ENCODE measurements around the gene PTGFRN.

Gene PTGFRN

DNA sequence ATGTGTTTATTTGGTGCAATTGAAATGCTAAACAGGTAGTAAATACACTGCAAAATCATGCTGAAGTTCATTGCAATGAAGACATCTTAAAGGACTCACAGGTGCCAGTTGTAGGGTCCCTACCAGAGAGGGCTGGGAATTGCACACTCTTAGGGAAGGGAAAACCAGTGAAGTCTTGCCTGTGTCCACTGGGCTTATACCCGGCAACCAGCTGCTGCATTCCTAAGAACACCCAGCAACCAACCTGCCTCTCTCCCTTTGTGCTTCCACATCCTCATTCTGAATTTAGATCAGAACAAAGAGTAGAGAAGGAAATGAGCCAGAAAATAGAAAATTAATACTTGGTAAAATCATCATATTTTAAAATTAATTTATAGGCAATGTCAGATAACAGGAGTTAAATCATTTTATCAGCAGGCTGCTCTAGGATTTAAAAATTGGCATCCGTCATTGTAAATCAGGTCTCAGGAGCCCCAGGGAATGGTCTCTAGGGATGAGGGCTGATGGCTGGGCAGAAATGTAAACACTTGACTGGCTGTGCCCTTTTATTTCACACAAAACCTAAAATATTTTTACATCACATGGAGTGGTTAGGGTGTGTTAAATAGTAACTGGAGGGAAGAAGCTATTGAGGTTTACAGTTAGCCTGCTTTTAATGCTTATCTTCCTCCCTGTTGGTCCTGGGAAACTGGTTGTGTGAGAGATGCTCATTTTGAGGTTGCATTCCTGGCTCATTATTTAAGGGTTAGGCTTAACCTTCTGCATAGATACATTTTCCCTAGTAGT is 31.3 kb downstream of the PTGFRN start:
- DNase-seq (ENCODE audit: extremely low read depth in 1 of 2, low read depth in 1 of 2): no peak

- no peak for DNase-seq (ENCODE audit: extremely low read depth in 1 of 2, low read depth in 1 of 2)
Measured at GRCh38 chr1:116941670-116942069, 32.0 kb downstream of the PTGFRN start.

- no peak for DNase-seq (ENCODE audit: extremely low read depth in 1 of 2, low read depth in 1 of 2)
Measured at GRCh38 chr1:116942344-116942743, 32.6 kb downstream of the PTGFRN start.

DNA sequence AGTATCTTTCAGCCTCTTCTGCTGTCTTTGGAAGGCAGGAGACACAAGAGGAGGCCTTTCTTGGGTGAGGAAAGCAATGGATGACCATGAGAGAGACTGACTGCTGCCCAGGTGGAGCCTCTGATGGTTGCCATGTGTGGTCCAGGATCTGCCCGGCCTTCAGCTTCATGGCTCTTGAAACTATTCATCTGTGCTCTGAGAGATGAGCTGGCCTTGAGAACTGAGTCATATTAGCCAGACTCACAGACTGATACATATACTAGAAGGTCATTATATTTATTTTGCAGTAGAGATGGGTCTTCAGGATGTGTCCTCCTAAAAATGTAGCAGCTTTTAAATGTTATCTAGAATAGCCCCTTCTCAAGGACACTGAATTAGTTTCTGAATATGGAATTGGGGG is 33.7 kb downstream of the PTGFRN start:
- no peak for DNase-seq (ENCODE audit: extremely low read depth in 1 of 2, low read depth in 1 of 2)

- no peak for DNase-seq (ENCODE audit: extremely low read depth in 1 of 2, low read depth in 1 of 2)
Measured at GRCh38 chr1:116944613-116945012, 34.9 kb downstream of the PTGFRN start.

DNA sequence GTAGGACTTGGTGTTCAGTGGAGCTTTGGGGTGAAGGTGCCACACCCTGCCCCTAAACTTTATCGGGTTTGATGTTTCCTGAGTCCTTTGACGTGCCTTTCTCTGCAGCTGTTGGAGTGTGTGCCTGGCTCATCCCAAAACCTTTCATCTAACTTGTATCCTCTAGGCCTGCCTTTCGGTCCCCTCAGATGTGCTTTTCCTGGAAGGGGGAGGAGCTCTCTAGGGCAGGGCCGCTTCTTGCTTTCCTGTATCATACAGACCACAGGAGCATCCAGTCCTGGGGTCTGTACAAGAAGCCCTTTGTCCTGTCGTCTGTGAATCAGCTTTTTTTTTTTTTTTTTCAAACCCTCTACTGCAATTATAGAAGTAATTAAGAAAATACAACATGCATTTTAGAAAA is 35.7 kb downstream of the PTGFRN start:
- DNase-seq (ENCODE audit: extremely low read depth in 1 of 2, low read depth in 1 of 2): no peak

- no peak for DNase-seq (ENCODE audit: extremely low read depth in 1 of 2, low read depth in 1 of 2)
Measured at GRCh38 chr1:116945996-116946395, 36.3 kb downstream of the PTGFRN start.

DNA sequence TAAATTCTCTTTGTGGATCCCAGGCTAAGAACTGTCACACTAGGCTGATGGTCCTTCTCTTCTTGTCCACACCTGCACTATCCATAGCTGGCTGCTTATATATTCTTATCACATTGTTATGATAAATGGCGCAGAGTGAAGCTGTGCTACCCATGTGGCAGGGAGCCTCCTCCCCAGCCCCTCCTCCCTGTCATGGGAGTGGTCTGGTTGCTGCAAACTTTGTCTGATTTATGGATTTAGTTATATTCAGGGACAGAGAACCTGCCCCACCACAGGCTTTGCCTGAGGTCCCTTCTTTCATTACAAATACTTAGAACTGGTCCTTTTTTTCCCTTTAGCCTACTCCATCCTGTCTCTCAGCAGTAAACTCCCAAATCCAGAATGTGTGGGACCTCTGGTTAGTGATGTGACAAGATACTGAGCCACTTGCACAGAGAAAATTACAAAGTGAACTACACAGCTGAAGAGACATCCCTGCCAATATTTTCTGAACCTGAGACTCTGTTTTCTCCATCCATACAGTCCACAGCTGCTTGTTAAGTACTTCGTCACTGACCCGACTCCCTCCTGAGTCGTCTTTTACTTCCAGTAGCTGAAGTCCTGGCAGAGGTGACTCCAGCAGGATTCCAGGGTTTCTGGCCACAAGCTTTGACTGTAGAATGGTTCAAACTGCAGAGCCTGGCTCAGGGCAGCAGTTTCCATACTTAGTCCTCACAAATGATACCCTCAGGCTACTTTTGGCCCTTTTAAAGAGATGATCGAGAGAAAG is 37.6 kb downstream of the PTGFRN start:
- DNase-seq (ENCODE audit: extremely low read depth in 1 of 2, low read depth in 1 of 2): no peak

DNA sequence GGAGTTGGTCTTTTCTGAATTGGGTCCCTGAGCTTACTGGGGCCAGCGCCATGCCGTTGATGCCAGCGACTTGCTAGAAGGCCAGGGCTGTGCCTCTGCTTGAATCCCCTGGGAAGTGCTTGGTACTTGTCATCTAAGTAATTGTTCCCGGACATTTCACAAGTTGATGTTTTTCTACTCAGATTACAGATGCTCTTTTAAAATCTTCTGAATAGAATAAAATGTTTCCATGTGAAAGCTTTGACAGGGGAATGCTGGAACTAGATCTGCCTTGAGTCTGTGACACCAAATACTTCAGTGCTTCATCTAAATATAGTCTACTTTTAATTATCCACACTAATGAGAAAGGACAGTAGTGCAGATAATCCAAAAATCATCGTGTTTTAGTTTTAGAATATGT is 38.3 kb downstream of the PTGFRN start:
- DNase-seq (ENCODE audit: extremely low read depth in 1 of 2, low read depth in 1 of 2): no peak

- DNase-seq (ENCODE audit: extremely low read depth in 1 of 2, low read depth in 1 of 2): no peak
Measured at GRCh38 chr1:116948642-116949041, 38.9 kb downstream of the PTGFRN start.

DNA sequence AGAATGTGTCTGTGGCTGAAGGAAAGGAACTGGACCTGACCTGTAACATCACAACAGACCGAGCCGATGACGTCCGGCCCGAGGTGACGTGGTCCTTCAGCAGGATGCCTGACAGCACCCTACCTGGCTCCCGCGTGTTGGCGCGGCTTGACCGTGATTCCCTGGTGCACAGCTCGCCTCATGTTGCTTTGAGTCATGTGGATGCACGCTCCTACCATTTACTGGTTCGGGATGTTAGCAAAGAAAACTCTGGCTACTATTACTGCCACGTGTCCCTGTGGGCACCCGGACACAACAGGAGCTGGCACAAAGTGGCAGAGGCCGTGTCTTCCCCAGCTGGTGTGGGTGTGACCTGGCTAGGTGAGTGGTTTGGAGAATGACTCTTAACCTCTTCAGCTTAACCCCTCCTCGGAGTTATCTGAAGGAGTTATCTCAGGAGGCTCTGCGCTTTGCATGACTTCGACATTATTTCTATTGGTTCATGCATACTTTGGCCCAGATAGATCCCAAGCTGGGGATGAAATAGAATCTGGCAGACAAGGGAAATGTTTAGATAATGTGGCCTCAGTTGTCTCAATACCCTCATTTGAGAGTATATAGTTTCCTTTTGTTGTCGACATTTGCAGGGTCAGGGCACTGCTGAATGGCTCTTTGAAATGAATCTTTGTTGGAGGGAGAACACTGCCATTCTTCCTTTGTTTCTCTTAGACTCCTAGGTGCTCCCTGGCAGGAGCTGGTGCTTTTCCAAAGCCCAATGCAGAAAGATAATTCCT is 39.7 kb downstream of the PTGFRN start:
- DNase-seq (ENCODE audit: extremely low read depth in 1 of 2, low read depth in 1 of 2): no peak

DNA sequence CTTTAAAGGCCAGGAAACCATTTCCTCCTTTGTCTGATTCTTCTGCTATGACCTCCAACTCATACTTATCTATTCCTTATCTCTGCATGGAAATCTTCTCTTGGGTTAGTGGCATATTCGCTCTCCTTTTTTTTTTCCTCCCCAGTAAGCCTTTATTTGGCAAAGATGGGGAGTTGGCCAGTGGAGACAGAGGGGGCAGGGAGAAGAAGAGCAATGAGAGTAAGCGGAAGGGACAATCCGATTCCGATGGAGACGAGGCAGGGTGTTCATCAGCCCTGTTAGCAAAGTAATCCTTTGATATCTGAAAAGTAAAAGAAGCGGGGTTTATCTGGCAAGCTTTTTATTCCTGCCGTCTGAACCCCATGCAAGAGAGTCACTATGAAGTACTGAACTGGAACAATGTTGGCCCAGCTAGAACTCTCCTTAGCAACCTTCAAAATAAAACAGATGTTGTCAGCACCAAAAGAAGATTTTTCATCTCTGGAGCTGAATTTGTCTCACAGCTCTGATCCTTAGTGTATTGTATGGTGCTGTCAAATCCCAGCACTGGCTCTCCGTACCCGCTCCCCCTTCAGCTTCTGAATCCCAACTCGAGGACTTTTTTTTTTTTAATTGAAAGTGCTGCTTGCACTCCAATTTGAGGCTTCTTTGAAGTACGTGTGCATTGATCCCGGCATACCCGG is 40.9 kb downstream of the PTGFRN start:
- no peak for DNase-seq (ENCODE audit: extremely low read depth in 1 of 2, low read depth in 1 of 2)

- no peak for DNase-seq (ENCODE audit: extremely low read depth in 1 of 2, low read depth in 1 of 2)
Measured at GRCh38 chr1:116951200-116951935, 41.7 kb downstream of the PTGFRN start.

DNA sequence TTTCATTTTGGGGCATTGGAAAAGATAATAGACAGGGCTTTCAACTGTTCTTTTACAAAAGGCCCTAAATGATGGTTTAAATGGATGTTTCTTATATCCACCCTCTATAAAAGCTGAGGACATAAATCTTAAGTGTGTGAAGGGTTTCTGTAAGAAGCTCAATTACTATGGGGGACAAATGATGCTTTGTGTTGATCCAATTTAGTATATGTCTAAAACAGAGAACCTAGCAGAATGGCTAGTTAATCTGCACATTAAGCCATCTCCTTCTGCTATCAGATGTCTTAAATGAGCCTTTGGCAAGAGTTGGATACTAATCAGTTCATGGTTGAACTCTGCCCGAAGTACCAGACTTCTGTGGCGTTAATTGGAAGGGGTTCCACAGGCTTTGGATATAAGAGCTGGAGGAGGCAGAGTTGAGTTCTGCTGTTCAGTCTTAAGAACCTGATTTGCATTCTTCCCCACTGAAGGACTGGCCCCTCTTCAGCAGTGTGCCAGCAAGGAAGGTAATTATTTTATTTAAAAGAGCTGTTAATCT is 43.1 kb downstream of the PTGFRN start:
- no peak for DNase-seq (ENCODE audit: extremely low read depth in 1 of 2, low read depth in 1 of 2)

GRCh38 chr1:116954440-116954839 is 44.7 kb downstream of the PTGFRN start:
- DNase-seq (ENCODE audit: extremely low read depth in 1 of 2, low read depth in 1 of 2): no peak

DNA sequence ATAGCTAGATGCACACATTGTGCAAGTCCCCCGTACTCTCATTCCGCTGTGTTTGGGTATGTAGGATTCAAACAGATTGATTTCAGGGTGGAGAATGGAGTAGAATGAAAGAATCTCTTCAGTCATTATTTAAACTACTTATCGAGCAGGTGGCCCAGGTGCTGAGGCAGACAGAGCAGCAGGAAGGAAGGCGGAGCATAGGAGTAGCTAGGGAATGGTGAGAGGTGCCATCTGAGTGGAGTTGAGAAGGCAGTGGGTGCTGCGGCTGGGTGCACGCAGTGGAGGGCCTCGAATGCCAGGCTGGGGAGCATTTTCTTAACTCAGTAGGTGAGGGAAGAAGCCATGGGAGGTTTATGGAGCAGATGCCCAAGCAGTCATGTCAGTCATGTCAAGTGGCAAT is 46.7 kb downstream of the PTGFRN start:
- DNase-seq (ENCODE audit: extremely low read depth in 1 of 2, low read depth in 1 of 2): no peak

DNA sequence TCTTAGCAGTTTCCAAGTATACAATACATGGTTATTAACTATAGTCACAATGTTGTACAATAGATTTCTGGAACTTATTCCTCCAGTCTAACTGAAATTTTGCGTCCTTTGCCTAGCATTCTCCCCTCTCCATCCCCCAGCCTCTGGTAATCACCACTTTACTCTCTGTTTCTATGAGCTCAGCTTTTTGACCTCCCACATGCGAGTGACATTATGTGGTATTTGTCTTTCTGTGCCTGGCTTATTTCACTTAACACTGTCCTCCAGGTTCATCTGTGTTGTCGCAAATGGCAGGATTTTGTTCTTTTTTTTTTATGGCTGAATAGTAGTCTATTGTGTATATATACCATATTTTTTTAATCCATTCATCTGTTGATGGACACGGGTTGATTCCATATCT is 47.9 kb downstream of the PTGFRN start:
- DNase-seq (ENCODE audit: extremely low read depth in 1 of 2, low read depth in 1 of 2): no peak

DNA sequence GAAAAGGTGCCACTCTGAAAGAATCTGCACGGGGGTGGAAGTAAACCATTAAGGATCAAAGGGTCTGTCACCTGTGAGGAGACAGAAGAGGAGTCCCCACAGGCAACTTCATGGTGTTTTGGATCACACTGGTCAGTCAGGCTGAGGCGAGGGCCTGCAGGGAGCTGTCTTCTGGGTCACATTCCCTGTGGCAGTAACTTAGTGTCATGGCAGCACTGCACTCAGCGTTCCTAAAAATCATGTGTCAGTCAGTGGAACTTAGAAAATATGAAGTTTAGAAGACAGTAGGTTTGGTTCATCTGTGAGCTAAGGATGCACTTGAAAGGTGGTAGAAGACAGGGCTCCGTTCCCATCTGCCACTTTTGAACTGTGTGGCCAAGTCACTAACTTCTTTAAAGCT is 48.4 kb downstream of the PTGFRN start:
- DNase-seq (ENCODE audit: extremely low read depth in 1 of 2, low read depth in 1 of 2): no peak

DNA sequence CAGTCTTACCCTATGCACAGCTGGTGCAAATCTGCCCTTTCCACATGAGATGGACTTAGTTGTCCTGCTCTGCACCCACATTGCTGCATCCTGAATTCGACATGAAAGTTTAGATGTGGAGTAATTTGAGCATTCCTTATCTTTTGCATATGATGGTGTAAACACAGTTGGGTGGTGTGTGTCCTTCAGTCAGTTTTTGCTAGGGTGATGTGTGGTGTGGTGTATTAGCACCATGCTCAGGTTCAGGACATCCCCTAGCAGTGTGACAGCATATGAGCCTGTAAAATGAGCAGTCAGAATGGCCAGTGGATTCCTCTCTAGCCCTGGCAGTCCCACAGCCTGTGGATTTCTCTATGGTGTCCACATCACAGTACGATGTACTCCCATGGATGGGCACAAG is 49.3 kb downstream of the PTGFRN start:
- DNase-seq (ENCODE audit: extremely low read depth in 1 of 2, low read depth in 1 of 2): no peak

- DNase-seq (ENCODE audit: extremely low read depth in 1 of 2, low read depth in 1 of 2): no peak
Measured at GRCh38 chr1:116961606-116962005, 51.9 kb downstream of the PTGFRN start.
